HG03558 (cell line): ENCODE measurements around the gene UBE2R2.
"Not testable (repeated sequence)": the region's sequence is repeated elsewhere in the genome, so short reads cannot be mapped to it uniquely, and the experiment has no call there.

Source experiments
- ATAC-seq: cut with Tn5 transposase; IDR thresholded peaks from one replicate; pipeline ENCODE4 v1.9.1; 2021; ENCODE audit warnings: moderate number of reproducible peaks; ENCODE audit not compliant: unreplicated experiment; ENCODE audit errors: extremely low read depth

The UBE2R2 gene

GRCh38 chr9:33835625-33836260, 18.8 kb downstream of the UBE2R2 start:
- no peak for ATAC-seq

GRCh38 chr9:33836261-33836660, 19.3 kb downstream of the UBE2R2 start:
- not testable (repeated sequence) for ATAC-seq

- no peak for ATAC-seq
Measured at GRCh38 chr9:33837138-33837537, 20.2 kb downstream of the UBE2R2 start.

- no peak for ATAC-seq
Measured at GRCh38 chr9:33840381-33840780, 23.4 kb downstream of the UBE2R2 start.

GRCh38 chr9:33843312-33843961, 26.5 kb downstream of the UBE2R2 start:
- ATAC-seq, result no peak

- no peak for ATAC-seq
Measured at GRCh38 chr9:33846231-33846630, 29.3 kb downstream of the UBE2R2 start.

GRCh38 chr9:33847894-33848205, 30.9 kb downstream of the UBE2R2 start:
- not testable (repeated sequence) for ATAC-seq

GRCh38 chr9:33850267-33850629, 33.3 kb downstream of the UBE2R2 start:
- no peak for ATAC-seq

GRCh38 chr9:33850677-33851076, 33.7 kb downstream of the UBE2R2 start:
- ATAC-seq, result no peak

GRCh38 chr9:33851301-33851700, 34.3 kb downstream of the UBE2R2 start:
- ATAC-seq, result no peak

GRCh38 chr9:33852216-33852826, 35.4 kb downstream of the UBE2R2 start:
- ATAC-seq, result no peak

- no peak for ATAC-seq
Measured at GRCh38 chr9:33856247-33856646, 39.3 kb downstream of the UBE2R2 start.

GRCh38 chr9:33858423-33858822, 41.5 kb downstream of the UBE2R2 start:
- no peak for ATAC-seq

GRCh38 chr9:33860200-33860871, 43.4 kb downstream of the UBE2R2 start:
- no peak for ATAC-seq

GRCh38 chr9:33861917-33862453, 45.0 kb downstream of the UBE2R2 start:
- no peak for ATAC-seq

- not testable (repeated sequence) for ATAC-seq
Measured at GRCh38 chr9:33863027-33863426, 46.1 kb downstream of the UBE2R2 start.

- ATAC-seq, result no peak
Measured at GRCh38 chr9:33867747-33868439, 50.9 kb downstream of the UBE2R2 start.

- ATAC-seq, result no peak
Measured at GRCh38 chr9:33868440-33868973, 51.5 kb downstream of the UBE2R2 start.

- not testable (repeated sequence) for ATAC-seq
Measured at GRCh38 chr9:33869243-33869642, 52.3 kb downstream of the UBE2R2 start.
